GM12878 (cell line): ENCODE measurements around the gene FHL2. TPM values are rescaled to one million over a fixed set of nuclear protein-coding genes. Genes with fewer than 3 reads are reported as not detected.

Source experiments
- ATAC-seq: fragments of 200-7000 bp; cut with Tn5 transposase; 3 replicates; pipeline ENCODE4 v1.9.1; 2020; ENCODE audit warnings: mild to moderate bottlenecking, moderate library complexity
- BruUV-seq: library from RNA; stranded (reverse); fragments of 400-500 nt; replicated peaks from 2 replicates; lab custom pipeline; 2021; lab: Mats Ljungman, UMichigan
- CTCF ChIA-PET: fragments of 300-600 bp; sonication (Branson Sonifier 250); formaldehyde crosslinking; extraction: SDS; loops from one replicate; lab custom pipeline; 2021; ENCODE audit warnings: inconsistent platforms; lab: Yijun Ruan, JAX
- POLR2A ChIA-PET: fragments of 350-600 bp; formaldehyde crosslinking; extraction: SDS; loops from one replicate; lab custom pipeline; 2021; ENCODE audit warnings: inconsistent platforms; lab: Charles Lee
- RAD21 ChIA-PET: fragments of 300-600 bp; sonication (Branson Sonifier 250); formaldehyde crosslinking; loops from one replicate; lab custom pipeline; 2023; ENCODE audit warnings: antibody characterized with exemption; ENCODE audit not compliant: unreplicated experiment; lab: Charles Lee
- SMC1A ChIA-PET: fragments of 300-600 bp; sonication (Branson Sonifier 250); formaldehyde crosslinking; loops from one replicate; lab custom pipeline; 2023; ENCODE audit not compliant: unreplicated experiment, uncharacterized antibody; lab: Charles Lee
- DNase-seq: peaks from one replicate; pipeline ENCODE4 v3.0.0-alpha.2; 2011; ENCODE audit warnings: low read depth, low spot score
- FAIRE-seq: peaks from 3 replicates; lab custom pipeline; 2011; peaks lifted over from hg19 to GRCh38; lab: Jason Lieb, UNC
- H2AFZ ChIP-seq: 2 replicates; pipeline ENCODE4 v1.6.0; 2011; ENCODE audit warnings: low read depth, low read length, control low read depth; ENCODE audit not compliant: control insufficient read depth
- H3K27ac ChIP-seq: 2 replicates; pipeline ENCODE4 v1.5.1; 2011; ENCODE audit warnings: control low read depth; ENCODE audit not compliant: control insufficient read depth, insufficient read depth
- H3K27me3 ChIP-seq, 2 experiments: replicated peaks in 1 of 2; 2 replicates each; pipeline versions ENCODE4 v1.6.0 to v1.6.1; 2011; ENCODE audit warnings: low read length in 1 of 2; ENCODE audit not compliant: control insufficient read depth in 2 of 2, insufficient read depth in 2 of 2
- H3K36me3 ChIP-seq, 2 experiments: 2 replicates each; pipeline ENCODE4 v1.5.1; 2011; ENCODE audit warnings: low read length in 1 of 2; ENCODE audit not compliant: control insufficient read depth in 2 of 2, insufficient read depth in 2 of 2
- H3K4me1 ChIP-seq: 2 replicates; pipeline ENCODE4 v1.6.1; 2011; ENCODE audit warnings: mild to moderate bottlenecking, low read length, moderate library complexity, mixed read lengths; ENCODE audit not compliant: control insufficient read depth, insufficient read depth
- H3K4me2 ChIP-seq: 2 replicates; pipeline ENCODE4 v1.6.0; 2011; ENCODE audit warnings: control low read depth; ENCODE audit not compliant: control insufficient read depth, insufficient read depth
- H3K4me3 ChIP-seq: fragments of 200-600 bp; sonication (generic); 2 replicates; pipeline ENCODE4 v1.5.1; 2016
- H3K79me2 ChIP-seq: 2 replicates; pipeline ENCODE4 v1.6.0; 2011; ENCODE audit warnings: low read length; ENCODE audit not compliant: control insufficient read depth, insufficient read depth
- H3K9ac ChIP-seq: 2 replicates; pipeline ENCODE4 v1.8.0; 2011; ENCODE audit warnings: low read length, control low read depth, mixed read lengths; ENCODE audit not compliant: control insufficient read depth, insufficient read depth
- H3K9me3 ChIP-seq: replicated peaks from 3 replicates; pipeline ENCODE4 v1.5.1; 2011; ENCODE audit warnings: mild to moderate bottlenecking, low read length; ENCODE audit not compliant: control insufficient read depth, insufficient read depth
- H4K20me1 ChIP-seq: 2 replicates; pipeline ENCODE4 v1.6.0; 2011; ENCODE audit not compliant: control insufficient read depth, insufficient read depth
- CHD4 ChIP-seq: fragments of 200-600 bp; sonication (generic); IDR thresholded peaks from 2 replicates; pipeline ENCODE4 v1.6.1; 2016; ENCODE audit warnings: mild to moderate bottlenecking
- DPF2 ChIP-seq: fragments of 450-650 bp; IDR thresholded peaks from 2 replicates; pipeline ENCODE4 v1.6.1; 2017; ENCODE audit warnings: mild to moderate bottlenecking
- ELK1 ChIP-seq: IDR thresholded peaks from 2 replicates; pipeline ENCODE4 v1.6.1; 2012; ENCODE audit warnings: low read depth, low read length, improper control_type of control experiment
- HSF1 ChIP-seq: fragments of 150-350 bp; IDR thresholded peaks from 2 replicates; pipeline ENCODE4 v1.6.1; 2014; ENCODE audit warnings: mild to moderate bottlenecking, low read depth, low read length
- IKZF1 ChIP-seq: fragments of 450-650 bp; conservative IDR thresholded peaks from 2 replicates; pipeline ENCODE4 v1.6.1; 2017; ENCODE audit warnings: antibody characterized with exemption, mild to moderate bottlenecking
- IKZF2 ChIP-seq, 2 experiments: fragments of 450-650 bp; IDR thresholded peaks; 2 replicates each; pipeline ENCODE4 v1.6.1; 2017; ENCODE audit warnings: mild to moderate bottlenecking in 2 of 2, moderate library complexity in 2 of 2
- IRF4 ChIP-seq: IDR thresholded peaks from 2 replicates; pipeline ENCODE4 v1.6.1; 2011; ENCODE audit warnings: low read depth, low read length
- KDM1A ChIP-seq: fragments of 200-600 bp; sonication (generic); IDR thresholded peaks from 2 replicates; pipeline ENCODE4 v1.6.1; 2016; ENCODE audit warnings: borderline replicate concordance
- MEF2B ChIP-seq: fragments of 450-650 bp; IDR thresholded peaks from 2 replicates; pipeline ENCODE4 v1.6.1; 2018; ENCODE audit warnings: mild to moderate bottlenecking, moderate library complexity; ENCODE audit not compliant: partially characterized antibody, poor library complexity, severe bottlenecking
- MXI1 ChIP-seq: fragments of 150-350 bp; IDR thresholded peaks from 2 replicates; pipeline ENCODE4 v1.6.1; 2011; ENCODE audit warnings: low read depth, mild to moderate bottlenecking, inconsistent platforms, low read length, improper control_type of control experiment
- NBN ChIP-seq: fragments of 450-650 bp; IDR thresholded peaks from 2 replicates; pipeline ENCODE4 v1.6.1; 2016
- POLR2A ChIP-seq: IDR thresholded peaks from 2 replicates; pipeline ENCODE4 v1.6.1; 2011; ENCODE audit warnings: low read depth, mild to moderate bottlenecking, low read length
- SMC3 ChIP-seq: IDR thresholded peaks from 2 replicates; pipeline ENCODE4 v1.6.1; 2011; ENCODE audit warnings: low read length, improper control_type of control experiment, borderline replicate concordance
- SP1 ChIP-seq: IDR thresholded peaks from one replicate; pipeline ENCODE4 v1.6.1; 2011; ENCODE audit warnings: low read depth, low read length
- TCF3 ChIP-seq: IDR thresholded peaks from 2 replicates; pipeline ENCODE4 v1.6.1; 2012; ENCODE audit warnings: low read depth, mild to moderate bottlenecking, low read length, borderline replicate concordance; ENCODE audit not compliant: insufficient read depth
- TCF7 ChIP-seq: IDR thresholded peaks from 2 replicates; pipeline ENCODE4 v1.6.1; 2014; ENCODE audit warnings: antibody characterized with exemption, borderline replicate concordance
- ZBED1 ChIP-seq: IDR thresholded peaks from 2 replicates; pipeline ENCODE4 v1.6.1; 2016; ENCODE audit warnings: borderline replicate concordance
- ZBTB40 ChIP-seq: fragments of 450-650 bp; IDR thresholded peaks from 2 replicates; pipeline ENCODE4 v1.6.1; 2016; ENCODE audit warnings: mild to moderate bottlenecking, moderate library complexity, borderline replicate concordance
- ZNF207 ChIP-seq: fragments of 450-650 bp; IDR thresholded peaks from 2 replicates; pipeline ENCODE4 v1.6.1; 2014; ENCODE audit warnings: antibody characterized with exemption, mild to moderate bottlenecking, borderline replicate concordance
- WGBS: methylation state at CpG from one replicate; pipeline ENCODE4 v1.1.6; 2016; ENCODE audit warnings: low lambda C conversion rate; ENCODE audit not compliant: insufficient replicate concordance, insufficient coverage; ENCODE audit errors: missing lambda C conversion rate; 5-methylcytosine and 5-hydroxymethylcytosine counted together
- in situ Hi-C: fragments of 300-500 bp; cut with MboI; formaldehyde crosslinking; loops from 9 replicates; pipeline ENCODE4 v1.14.3; 2018; ENCODE audit warnings: mixed read lengths
- intact Hi-C: fragments of 100-400 bp; cut with micrococcal nuclease; formaldehyde crosslinking; loops from one replicate; pipeline ENCODE4 v1.14.2; 2022; ENCODE audit not compliant: unreplicated experiment
- polyA plus RNA-seq, 11 experiments: library from polyadenylated mRNA; depleted of rRNA in 4 of 11; unstranded in 6 of 11; stranded (reverse) in 5 of 11; fragments of >200 nt; fragmentation: Nextera tagmentation in 4 of 11; fragmentation: Illumina TruSeq in 1 of 11; extraction: Ambion mirVana in 4 of 11; extraction: Trizol in 1 of 11; gene quantifications; 1 replicate in 1 of 11; 2 replicates in 10 of 11; pipeline versions ENCODE4 v1.2.1 to v1.2.3, GENCODE V29; 2011 to 2016; ENCODE audit warnings: inconsistent platforms in 2 of 11, missing spikeins in 2 of 11, low read depth in 1 of 11
- total RNA-seq, 4 experiments: library from RNA; depleted of rRNA in 3 of 4; stranded (reverse); fragments of >200 nt in 3 of 4; fragmentation: Illumina TruSeq in 1 of 4; extraction: Trizol in 1 of 4; gene quantifications; 2 replicates each; pipeline versions ENCODE4 v1.2.1 to v1.2.3, GENCODE V29; 2013 to 2021

Gene FHL2
- total and polyA plus RNA-seq, 10 of the 15 experiments (the other 5 are each of a cell fraction or from before 2014, with no cell fraction given): 2.2 to 9.9 (median 4.5) TPM

- Histone ChIP-seq H3K4me3 (peak overlapping the region; percentile 44; the same call in 1 of the 2 replicates), H3K9ac (peak overlapping the region; percentile 63), H3K4me1 (peaks cover 13% of the 10 kb centered on the region), H3K79me2 (no peaks in the 10 kb centered on the region; the same call in none of the 2 replicates), H3K36me3 (no peaks in the 10 kb centered on the region), H3K27me3 (no peaks in the 10 kb centered on the region), H3K9me3 (no peaks in the 10 kb centered on the region), H3K4me2 (peak overlapping the region; percentile 85), H2AFZ (peak overlapping the region; percentile 82), H4K20me1 (no peaks in the 10 kb centered on the region), H3K27ac (peak overlapping the region; percentile 64)
- peak; percentile 66 for DNase-seq
- 8% methylated on average over 9 of the region's 9 CpGs for WGBS
- RAD21 ChIA-PET: no interaction called here
- in situ Hi-C loops: loop anchor here (5.0 kb wide), 1 partner anchor 148 kb away; no protein-coding TSS in a partner anchor
- FAIRE-seq: peak; percentile 81
- POLR2A ChIA-PET: no interaction called here
- ATAC-seq: peak; percentile 89
- no TSS peak for BruUV-seq
- intact Hi-C loops: loop anchor here (10.0 kb wide), 1 partner anchor 371 kb away; the partner anchor contains the start of gene NCK2
- CTCF ChIA-PET: interaction anchor here (0.6 to 1.9 kb wide), 3 partner anchors 27 to 147 kb away, joined by 3 to 4 read pairs (median 3); no protein-coding TSS in a partner anchor
- SMC1A ChIA-PET: interaction anchor here (0.5 to 0.7 kb wide), 2 partner anchors 36 to 1475 kb away, joined by 3 read pairs; no protein-coding TSS in a partner anchor
- TF ChIP-seq HSF1 (no peak), DPF2 (no peak), CHD4 (no peak), IKZF2 (IDR thresholded peaks at IDR 0.05) (no peak), IKZF1 (peak; percentile 24; the same call in 1 of the 2 replicates), SMC3 (no peak), TCF7 (no peak), ZBTB40 (peak; percentile 41; the same call in 1 of the 2 replicates), NBN (no peak), SP1 (peak; percentile 10), MXI1 (peak; percentile 43; the same call in 1 of the 2 replicates), ELK1 (no peak), IRF4 (no peak), ZBED1 (no peak), TCF3 (no peak), MEF2B (no peak), ZNF207 (no peak), POLR2A (peak; percentile 78), KDM1A (no peak)
Observed at GRCh38 chr2:105373895-105374401, 24.9 kb downstream of the FHL2 start.
